ENCODE measurements around the gene ITGB7. TPM values are rescaled to one million over a fixed set of nuclear protein-coding genes. Genes with fewer than 3 reads are reported as not detected.

The ITGB7 gene
- polyA plus RNA-seq, 1 donor (not counting 4 experiments of a cell fraction or from before 2014, with no cell fraction given), result 0.83 TPM

- DNase-seq (ENCODE audit: low read depth, low spot score), result no peak
- dilution Hi-C loops (cut with MboI; ENCODE audit: extremely low pct_ligation_motif_present, low sequenced_read_pairs), result no loop called here
- Histone ChIP-seq H2AFZ (ENCODE audit: control insufficient read depth, low read length) (no peak overlapping the region), H3K9ac (ENCODE audit: control insufficient read depth, extremely low read depth, insufficient read depth, low read length) (no peak overlapping the region), H3K27me3 (ENCODE audit: control insufficient read depth, extremely low read depth, insufficient read depth, low read length) (no peaks in the 10 kb centered on the region), H4K20me1 (ENCODE audit: control insufficient read depth, extremely low read depth, insufficient read depth, low read length) (no peaks in the 10 kb centered on the region), H3K27ac (ENCODE audit: control insufficient read depth, insufficient read depth, low read length) (no peak overlapping the region), H3K4me1 (ENCODE audit: control insufficient read depth, extremely low read depth, insufficient read depth, low read length) (peaks cover 58% of the 10 kb centered on the region), H3K79me2 (ENCODE audit: control insufficient read depth, insufficient read depth, low read length) (peaks cover 8% of the 10 kb centered on the region), H3K9me1 (ENCODE audit: control insufficient read depth, extremely low read depth, insufficient read depth, low read length) (no peaks in the 10 kb centered on the region), H3K4me3 (ENCODE audit: control insufficient read depth in 2 of 3, extremely low read depth in 1 of 3, insufficient read depth in 2 of 3, low read depth in 1 of 3, low read length in 3 of 3) (no peak overlapping the region), H3K4me2 (ENCODE audit: control insufficient read depth, extremely low read depth, insufficient read depth, low read depth, low read length) (no peak overlapping the region), H3K9me3 (ENCODE audit: control insufficient read depth, low read depth, low read length) (no peaks in the 10 kb centered on the region), H3K36me3 (ENCODE audit: control insufficient read depth in 2 of 2, extremely low read depth in 1 of 2, insufficient read depth in 2 of 2, low read length in 2 of 2) (peaks cover 3 to 6% of the 10 kb centered on the region in 2 experiments)
- TF ChIP-seq CTCF (optimal IDR thresholded peaks at IDR 0.05 in 1 of 3, IDR thresholded peaks at IDR 0.05 in 1 of 3, conservative IDR thresholded peaks at IDR 0.05 in 1 of 3; ENCODE audit: extremely low read depth in 1 of 3, insufficient read depth in 2 of 3, low read length in 3 of 3) (no peak), EZH2 (IDR thresholded peaks at IDR 0.05; ENCODE audit: low read length) (no peak)
- FAIRE-seq, result no peak
These were observed 20.8 kb upstream of the ITGB7 start for GRCh38 chr12:53227836-53228235.

- no peaks in the 10 kb centered on the region for H3K27me3 ChIP-seq (ENCODE audit: control insufficient read depth, extremely low read depth, insufficient read depth, low read length)
These were observed 20.3 kb upstream of the ITGB7 start for GRCh38 chr12:53227341-53227740.

More at GRCh38 chr12:53227341-53227740, 20.3 kb upstream of the ITGB7 start:
- H3K4me1 ChIP-seq (ENCODE audit: control insufficient read depth, extremely low read depth, insufficient read depth, low read length), result peaks cover 58% of the 10 kb centered on the region
- no peak overlapping the region for H3K9ac ChIP-seq (ENCODE audit: control insufficient read depth, extremely low read depth, insufficient read depth, low read length)
- H3K27ac ChIP-seq (ENCODE audit: control insufficient read depth, insufficient read depth, low read length), result no peak overlapping the region
- DNase-seq (ENCODE audit: low read depth, low spot score), result no peak
- H3K4me2 ChIP-seq (ENCODE audit: control insufficient read depth, extremely low read depth, insufficient read depth, low read depth, low read length), result no peak overlapping the region
- H3K79me2 ChIP-seq (ENCODE audit: control insufficient read depth, insufficient read depth, low read length), result peaks cover 8% of the 10 kb centered on the region
- H3K9me1 ChIP-seq (ENCODE audit: control insufficient read depth, extremely low read depth, insufficient read depth, low read length), result no peaks in the 10 kb centered on the region
- TF ChIP-seq CTCF (optimal IDR thresholded peaks at IDR 0.05 in 1 of 3, IDR thresholded peaks at IDR 0.05 in 1 of 3, conservative IDR thresholded peaks at IDR 0.05 in 1 of 3; ENCODE audit: extremely low read depth in 1 of 3, insufficient read depth in 2 of 3, low read length in 3 of 3) (no peak), EZH2 (IDR thresholded peaks at IDR 0.05; ENCODE audit: low read length) (no peak)
- no peak for FAIRE-seq
- no peak overlapping the region for H2AFZ ChIP-seq (ENCODE audit: control insufficient read depth, low read length)
- H3K4me3 ChIP-seq (ENCODE audit: control insufficient read depth in 2 of 3, extremely low read depth in 1 of 3, insufficient read depth in 2 of 3, low read depth in 1 of 3, low read length in 3 of 3), result no peak overlapping the region
- H3K36me3 ChIP-seq (ENCODE audit: control insufficient read depth in 2 of 2, extremely low read depth in 1 of 2, insufficient read depth in 2 of 2, low read length in 2 of 2), result peaks cover 3 to 6% of the 10 kb centered on the region in 2 experiments
- no peaks in the 10 kb centered on the region for H3K9me3 ChIP-seq (ENCODE audit: control insufficient read depth, low read depth, low read length)
- no peaks in the 10 kb centered on the region for H4K20me1 ChIP-seq (ENCODE audit: control insufficient read depth, extremely low read depth, insufficient read depth, low read length)
- dilution Hi-C loops (cut with MboI; ENCODE audit: extremely low pct_ligation_motif_present, low sequenced_read_pairs), result no loop called here

Measured in keratinocyte (primary cell).